ENCODE data around the gene HGD. TPM values are rescaled to one million over a fixed set of nuclear protein-coding genes. Genes with fewer than 3 reads are reported as not detected.

The HGD gene
- total and polyA plus RNA-seq, 2 donors (not counting 1 experiment from before 2014, with no cell fraction given): 0.75 to 0.91 TPM

DNA sequence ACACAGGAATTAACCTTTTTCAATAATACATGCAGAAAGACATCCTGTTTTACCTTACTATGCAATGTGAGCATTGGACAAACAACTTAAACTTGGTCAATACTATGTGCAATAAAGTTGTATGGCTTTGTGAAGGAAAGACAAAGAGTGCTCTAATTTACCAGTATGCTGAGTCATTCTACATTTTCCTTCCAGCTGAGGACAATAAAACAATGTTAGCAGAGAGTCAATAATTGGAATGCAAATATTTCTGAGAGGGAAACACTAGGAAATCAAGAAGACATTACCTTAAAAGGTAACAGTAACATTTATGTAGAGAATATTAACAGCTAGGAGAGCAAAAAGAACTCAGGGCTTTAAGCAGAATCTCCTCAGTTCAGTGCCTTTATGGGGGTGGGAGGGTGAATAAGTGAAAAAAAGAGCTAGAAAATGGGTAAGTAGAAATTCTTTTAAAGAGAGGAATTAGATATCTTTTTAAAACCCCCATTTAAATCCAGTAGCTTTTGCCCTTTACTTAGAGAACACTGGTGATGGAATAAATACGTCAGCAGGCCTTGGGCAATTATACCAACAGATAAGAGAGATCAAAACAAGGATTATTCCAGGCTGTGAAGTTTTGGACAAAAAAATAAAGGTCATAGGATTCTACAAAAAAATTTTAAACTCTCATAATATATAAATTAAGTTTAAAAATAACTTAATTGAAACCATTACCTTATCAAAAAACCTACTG is 11.6 kb upstream of the HGD start:
- Histone ChIP-seq H3K36me3 (replicated peaks in 1 of 2; ENCODE audit: control extremely low read depth in 1 of 2, control insufficient read depth in 1 of 2, extremely low read depth in 1 of 2, insufficient read depth in 2 of 2, low read length in 1 of 2) (peaks cover 4 to 12% of the 10 kb centered on the region in 2 experiments), H2AFZ (ENCODE audit: insufficient read depth, low read depth, low read length, poor library complexity, severe bottlenecking) (no peak overlapping the region), H3K27me3 (replicated peaks in 1 of 4; ENCODE audit: control extremely low read depth in 1 of 4, control insufficient read depth in 3 of 4, insufficient read depth in 4 of 4, low read length in 3 of 4) (no peaks in the 10 kb centered on the region), H4K20me1 (ENCODE audit: control insufficient read depth, insufficient read depth, low read length, poor library complexity, severe bottlenecking) (no peaks in the 10 kb centered on the region), H3K79me2 (ENCODE audit: control insufficient read depth, insufficient read depth, low read length) (no peaks in the 10 kb centered on the region), H3K27ac (ENCODE audit: low read length in 2 of 2) (no peak overlapping the region), H3K4me1 (ENCODE audit: control insufficient read depth in 2 of 2, insufficient read depth in 2 of 2, low read length in 2 of 2) (peaks cover under 1 to 3% of the 10 kb centered on the region in 2 donors), H3K4me2 (replicated peaks; ENCODE audit: low read depth, low read length, poor library complexity, severe bottlenecking) (no peak overlapping the region), H3K9ac (ENCODE audit: low read length) (no peak overlapping the region), H3K9me3 (ENCODE audit: control extremely low read depth in 1 of 3, control insufficient read depth in 2 of 3, insufficient read depth in 1 of 3, low read length in 2 of 3) (no peaks in the 10 kb centered on the region), H3K4me3 (ENCODE audit: control extremely low read depth in 1 of 5, extremely low read depth in 1 of 5, insufficient read depth in 1 of 5, low read depth in 2 of 5, low read length in 4 of 5) (no peak overlapping the region)
- Mint-ChIP-seq H3K27me3 (no peaks in the 10 kb centered on the region), H3K27ac (no peak overlapping the region), H3K9me3 (ENCODE audit: insufficient read depth) (no peaks in the 10 kb centered on the region), H3K4me1 (peaks cover 9% of the 10 kb centered on the region), H3K4me3 (no peak overlapping the region)
- WGBS (ENCODE audit: insufficient coverage): no CpG with 5 or more reads among the region's 1 CpG
- CTCF ChIA-PET: interaction anchor here (1.1 kb wide), 1 partner anchor 15 kb away, joined by 4 read pairs; no protein-coding TSS in a partner anchor
- TF ChIP-seq, protein P1, sequence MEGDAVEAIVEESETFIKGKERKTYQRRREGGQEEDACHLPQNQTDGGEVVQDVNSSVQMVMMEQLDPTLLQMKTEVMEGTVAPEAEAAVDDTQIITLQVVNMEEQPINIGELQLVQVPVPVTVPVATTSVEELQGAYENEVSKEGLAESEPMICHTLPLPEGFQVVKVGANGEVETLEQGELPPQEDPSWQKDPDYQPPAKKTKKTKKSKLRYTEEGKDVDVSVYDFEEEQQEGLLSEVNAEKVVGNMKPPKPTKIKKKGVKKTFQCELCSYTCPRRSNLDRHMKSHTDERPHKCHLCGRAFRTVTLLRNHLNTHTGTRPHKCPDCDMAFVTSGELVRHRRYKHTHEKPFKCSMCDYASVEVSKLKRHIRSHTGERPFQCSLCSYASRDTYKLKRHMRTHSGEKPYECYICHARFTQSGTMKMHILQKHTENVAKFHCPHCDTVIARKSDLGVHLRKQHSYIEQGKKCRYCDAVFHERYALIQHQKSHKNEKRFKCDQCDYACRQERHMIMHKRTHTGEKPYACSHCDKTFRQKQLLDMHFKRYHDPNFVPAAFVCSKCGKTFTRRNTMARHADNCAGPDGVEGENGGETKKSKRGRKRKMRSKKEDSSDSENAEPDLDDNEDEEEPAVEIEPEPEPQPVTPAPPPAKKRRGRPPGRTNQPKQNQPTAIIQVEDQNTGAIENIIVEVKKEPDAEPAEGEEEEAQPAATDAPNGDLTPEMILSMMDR (IDR thresholded peaks at IDR 0.05): no peak
- TF ChIP-seq EZH2 (IDR thresholded peaks at IDR 0.05; ENCODE audit: borderline replicate concordance, insufficient read depth, low read depth, low read length, poor library complexity, severe bottlenecking): no peak
- ATAC-seq (ENCODE audit: low read depth): no peak
- POLR2A ChIA-PET: no interaction called here
- intact Hi-C loops (cut with micrococcal nuclease): no loop called here
- no peak for DNase-seq

DNA sequence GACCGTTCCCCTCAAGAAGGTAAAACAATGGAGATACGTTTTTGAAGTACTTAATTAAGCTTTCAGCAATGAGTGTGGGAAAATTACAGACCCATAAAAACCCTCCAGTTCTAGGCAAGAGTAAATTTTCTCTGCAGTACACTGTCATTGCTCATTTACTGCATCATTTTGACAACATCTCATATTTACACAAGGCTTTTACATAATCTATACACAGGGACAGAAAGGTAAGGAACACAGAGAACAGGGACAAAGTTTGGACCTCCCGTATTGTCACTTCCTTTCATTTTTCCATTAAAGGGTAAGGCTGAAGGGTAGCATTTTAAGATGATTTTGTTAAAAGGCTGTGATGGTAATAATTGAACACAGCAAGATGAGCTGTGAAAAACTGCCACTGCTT is 7.4 kb upstream of the HGD start:
- H3K27ac ChIP-seq (ENCODE audit: low read length in 2 of 2): peak overlapping the region in 1 of 2 donors; percentile 3
- H3K4me1 ChIP-seq (ENCODE audit: control insufficient read depth in 2 of 2, insufficient read depth in 2 of 2, low read length in 2 of 2): peaks cover 8 to 12% of the 10 kb centered on the region in 2 donors
- Mint-ChIP-seq H3K27me3 (no peaks in the 10 kb centered on the region), H3K9me3 (ENCODE audit: insufficient read depth) (no peaks in the 10 kb centered on the region), H3K27ac (peak overlapping the region; percentile 27), H3K4me3 (no peak overlapping the region), H3K4me1 (peaks cover 20% of the 10 kb centered on the region)
- ChIA-PET CTCF (interaction anchor here (1.0 kb wide), 1 partner anchor 106 kb away, joined by 3 read pairs; no protein-coding TSS in a partner anchor), POLR2A (no interaction called here)
- intact Hi-C loops (cut with micrococcal nuclease): loop anchor here (2.0 kb wide), 1 partner anchor 53 kb away; the partner anchor contains the start of genes GTF2E1 and RABL3
- ATAC-seq (ENCODE audit: low read depth) (no peak), DNase-seq (no peak)
- H4K20me1 ChIP-seq (ENCODE audit: control insufficient read depth, insufficient read depth, low read length, poor library complexity, severe bottlenecking): no peaks in the 10 kb centered on the region
- peaks cover 0 to 4% of the 10 kb centered on the region in 2 experiments for H3K36me3 ChIP-seq (replicated peaks in 1 of 2; ENCODE audit: control extremely low read depth in 1 of 2, control insufficient read depth in 1 of 2, extremely low read depth in 1 of 2, insufficient read depth in 2 of 2, low read length in 1 of 2)
- no peak overlapping the region for H2AFZ ChIP-seq (ENCODE audit: insufficient read depth, low read depth, low read length, poor library complexity, severe bottlenecking)
- H3K4me2 ChIP-seq (replicated peaks; ENCODE audit: low read depth, low read length, poor library complexity, severe bottlenecking): no peak overlapping the region
- no peaks in the 10 kb centered on the region for H3K9me3 ChIP-seq (ENCODE audit: control extremely low read depth in 1 of 3, control insufficient read depth in 2 of 3, insufficient read depth in 1 of 3, low read length in 2 of 3)
- H3K27me3 ChIP-seq (replicated peaks in 1 of 4; ENCODE audit: control extremely low read depth in 1 of 4, control insufficient read depth in 3 of 4, insufficient read depth in 4 of 4, low read length in 3 of 4): no peaks in the 10 kb centered on the region
- WGBS (ENCODE audit: insufficient coverage): no CpG with 5 or more reads among the region's 3 CpGs
- no peaks in the 10 kb centered on the region for H3K79me2 ChIP-seq (ENCODE audit: control insufficient read depth, insufficient read depth, low read length)
- H3K9ac ChIP-seq (ENCODE audit: low read length): no peak overlapping the region
- H3K4me3 ChIP-seq (ENCODE audit: control extremely low read depth in 1 of 5, extremely low read depth in 1 of 5, insufficient read depth in 1 of 5, low read depth in 2 of 5, low read length in 4 of 5): no peak overlapping the region
- TF ChIP-seq, protein P1 (IDR thresholded peaks at IDR 0.05): no peak
- TF ChIP-seq EZH2 (IDR thresholded peaks at IDR 0.05; ENCODE audit: borderline replicate concordance, insufficient read depth, low read depth, low read length, poor library complexity, severe bottlenecking): no peak

All from B cell (primary cell).